Breast epithelium (tissue), 3 donors: ENCODE data around the gene HDAC7.

Source experiments
- CTCF ChIP-seq, 3 donors: fragments of 450-650 bp; IDR thresholded peaks; one replicate each; pipeline ENCODE4 v1.5.1; 2016 to 2017; ENCODE audit warnings: antibody characterized with exemption in 3 of 3, mild to moderate bottlenecking in 3 of 3, moderate library complexity in 3 of 3
- POLR2A ChIP-seq: fragments of 450-650 bp; IDR thresholded peaks from one replicate; pipeline ENCODE4 v1.6.1; 2016; ENCODE audit warnings: antibody characterized with exemption, mild to moderate bottlenecking, moderate library complexity
- POLR2AphosphoS5 ChIP-seq, 3 donors: sonication (generic); formaldehyde crosslinking; IDR thresholded peaks; one replicate each; pipeline ENCODE4 v1.6.1; 2017; ENCODE audit warnings: antibody characterized with exemption in 3 of 3

GRCh38 chr12:47735649-47736048 is 84.1 kb downstream of the HDAC7 start:
- TF ChIP-seq POLR2A (no peak), CTCF (IDR thresholded peaks at IDR 0.05) (no peak), POLR2AphosphoS5 (IDR thresholded peaks at IDR 0.05) (no peak)
